ENCODE results near the gene GNAZ.

The GNAZ gene

GRCh38 chr22:23164091-23164490 is 93.8 kb downstream of the GNAZ start:
- H3K9me3 ChIP-seq (ENCODE audit: control insufficient read depth in 1 of 2, low read length in 2 of 2), result no peaks in the 10 kb centered on the region
- H3K27ac ChIP-seq (ENCODE audit: low read length), result no peak overlapping the region
- peaks cover 0 to 3% of the 10 kb centered on the region in 2 donors for H3K36me3 ChIP-seq (ENCODE audit: control insufficient read depth in 1 of 2, insufficient read depth in 2 of 2, low read length in 2 of 2)
- H3K4me3 ChIP-seq (ENCODE audit: low read depth in 1 of 2, low read length in 2 of 2), result no peak overlapping the region
- no peaks in the 10 kb centered on the region for H3K4me1 ChIP-seq (ENCODE audit: control insufficient read depth in 1 of 2, insufficient read depth in 2 of 2, low read length in 2 of 2)
- H3K27me3 ChIP-seq (ENCODE audit: low read depth, low read length), result no peaks in the 10 kb centered on the region

- Histone ChIP-seq H3K27ac (ENCODE audit: low read length) (no peak overlapping the region), H3K4me1 (ENCODE audit: control insufficient read depth in 1 of 2, insufficient read depth in 2 of 2, low read length in 2 of 2) (no peaks in the 10 kb centered on the region), H3K4me3 (ENCODE audit: low read depth in 1 of 2, low read length in 2 of 2) (no peak overlapping the region), H3K9me3 (ENCODE audit: control insufficient read depth in 1 of 2, low read length in 2 of 2) (no peaks in the 10 kb centered on the region), H3K36me3 (ENCODE audit: control insufficient read depth in 1 of 2, insufficient read depth in 2 of 2, low read length in 2 of 2) (no peaks in the 10 kb centered on the region), H3K27me3 (ENCODE audit: low read depth, low read length) (no peaks in the 10 kb centered on the region)
These were observed 95.9 kb downstream of the GNAZ start for GRCh38 chr22:23166042-23166831.

GRCh38 chr22:23166841-23167616 is 96.7 kb downstream of the GNAZ start:
- Histone ChIP-seq H3K9me3 (ENCODE audit: control insufficient read depth in 1 of 2, low read length in 2 of 2) (no peaks in the 10 kb centered on the region), H3K36me3 (ENCODE audit: control insufficient read depth in 1 of 2, insufficient read depth in 2 of 2, low read length in 2 of 2) (no peaks in the 10 kb centered on the region), H3K27me3 (ENCODE audit: low read depth, low read length) (no peaks in the 10 kb centered on the region), H3K4me3 (ENCODE audit: low read depth in 1 of 2, low read length in 2 of 2) (no peak overlapping the region), H3K4me1 (ENCODE audit: control insufficient read depth in 1 of 2, insufficient read depth in 2 of 2, low read length in 2 of 2) (no peaks in the 10 kb centered on the region), H3K27ac (ENCODE audit: low read length) (no peak overlapping the region)

- Histone ChIP-seq H3K4me1 (ENCODE audit: control insufficient read depth in 1 of 2, insufficient read depth in 2 of 2, low read length in 2 of 2) (no peaks in the 10 kb centered on the region), H3K36me3 (ENCODE audit: control insufficient read depth in 1 of 2, insufficient read depth in 2 of 2, low read length in 2 of 2) (no peaks in the 10 kb centered on the region), H3K4me3 (ENCODE audit: low read depth in 1 of 2, low read length in 2 of 2) (no peak overlapping the region), H3K9me3 (ENCODE audit: control insufficient read depth in 1 of 2, low read length in 2 of 2) (no peaks in the 10 kb centered on the region), H3K27me3 (ENCODE audit: low read depth, low read length) (no peaks in the 10 kb centered on the region), H3K27ac (ENCODE audit: low read length) (no peak overlapping the region)
These were observed 98.2 kb downstream of the GNAZ start for GRCh38 chr22:23168391-23169042.

DNA sequence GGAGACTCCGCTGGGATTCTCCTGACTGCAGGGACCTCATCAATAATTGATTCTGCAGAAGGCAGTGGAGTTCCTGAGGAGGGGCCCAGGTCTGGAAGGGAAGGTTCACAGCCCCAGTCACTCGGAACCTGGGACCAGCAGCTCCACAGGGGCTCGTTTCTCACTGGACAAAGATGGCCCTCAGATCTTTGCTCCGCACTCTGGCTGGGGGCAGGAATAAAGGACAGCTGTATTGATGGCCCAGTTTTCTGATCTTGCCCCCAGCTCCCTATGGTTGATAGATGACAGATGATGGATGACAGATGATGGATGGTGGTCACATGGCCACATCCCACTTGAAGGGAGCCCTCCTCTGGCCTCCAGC is 98.7 kb downstream of the GNAZ start:
- Histone ChIP-seq H3K4me1 (ENCODE audit: control insufficient read depth in 1 of 2, insufficient read depth in 2 of 2, low read length in 2 of 2) (no peaks in the 10 kb centered on the region), H3K27ac (ENCODE audit: low read length) (no peak overlapping the region), H3K27me3 (ENCODE audit: low read depth, low read length) (no peaks in the 10 kb centered on the region), H3K36me3 (ENCODE audit: control insufficient read depth in 1 of 2, insufficient read depth in 2 of 2, low read length in 2 of 2) (no peaks in the 10 kb centered on the region), H3K9me3 (ENCODE audit: control insufficient read depth in 1 of 2, low read length in 2 of 2) (no peaks in the 10 kb centered on the region), H3K4me3 (ENCODE audit: low read depth in 1 of 2, low read length in 2 of 2) (no peak overlapping the region)
